ENCODE results near the gene SPATA31D4. TPM values are rescaled to one million over a fixed set of nuclear protein-coding genes. Genes with fewer than 3 reads are reported as not detected.

SPATA31D4 gene
- total and polyA plus RNA-seq, 8 donors: not detected

- ATAC-seq: no peak
- Histone ChIP-seq H3K36me3 (no peaks in the 10 kb centered on the region), H3K4me1 (no peaks in the 10 kb centered on the region), H3K9me3 (peaks cover 0 to 6% of the 10 kb centered on the region in 2 donors), H3K4me3 (no peak overlapping the region), H3K27ac (no peak overlapping the region), H3K27me3 (no peaks in the 10 kb centered on the region)
- DNase-seq: no peak
- intact Hi-C loops (cut with DNase I): no loop called here
- no peak for TF ChIP-seq CTCF (IDR thresholded peaks at IDR 0.05)
These were observed 52.3 kb downstream of the SPATA31D4 start for GRCh38 chr9:81980568-81980967.

GRCh38 chr9:81981883-81982282 lies 53.7 kb downstream of the SPATA31D4 start:
- H3K4me1 ChIP-seq: no peaks in the 10 kb centered on the region
- ATAC-seq (no peak), DNase-seq (no peak)
- H3K36me3 ChIP-seq: no peaks in the 10 kb centered on the region
- no peak overlapping the region for H3K27ac ChIP-seq
- H3K27me3 ChIP-seq: no peaks in the 10 kb centered on the region
- intact Hi-C loops (cut with DNase I): no loop called here
- H3K4me3 ChIP-seq: no peak overlapping the region
- peaks cover 0 to 6% of the 10 kb centered on the region in 2 donors for H3K9me3 ChIP-seq
- TF ChIP-seq CTCF (IDR thresholded peaks at IDR 0.05): no peak

Other genes with a start within 250 kb of the SPATA31D4 start
- gene TLE1, start 238.9 kb upstream of the SPATA31D4 start, total RNA-seq: 10 to 100 TPM; 15.1 to 29.2 TPM
- 10 to 100 TPM; 39.1 to 44.3 (median 41.7) TPM for gene TLE1, start 238.9 kb upstream of the SPATA31D4 start, polyA plus RNA-seq (ENCODE audit: insufficient read length in 6 of 6)
- not detected for gene SPATA31D3, start 15.1 kb downstream of the SPATA31D4 start, total RNA-seq
- gene SPATA31D3, start 15.1 kb downstream of the SPATA31D4 start, polyA plus RNA-seq (ENCODE audit: insufficient read length in 6 of 6): not detected
- not detected for gene SPATA31D1, start 60.3 kb downstream of the SPATA31D4 start, total RNA-seq
- gene SPATA31D1, start 60.3 kb downstream of the SPATA31D4 start, polyA plus RNA-seq (ENCODE audit: insufficient read length in 6 of 6): not detected